AG04450 (cell line): Measurements from ENCODE around the gene ELL3. TPM values are rescaled to one million over a fixed set of nuclear protein-coding genes. Genes with fewer than 3 reads are reported as not detected.
A peak's percentile ranks its signal among the peaks of the same experiment; 100 is the strongest.

Source experiments
- CTCF ChIA-PET: fragments of 300-600, 350-600 bp; formaldehyde crosslinking; extraction: SDS; loops from one replicate; lab custom pipeline; 2022; ENCODE audit warnings: antibody characterized with exemption, inconsistent platforms; lab: Charles Lee
- POLR2A ChIA-PET: fragments of 350-600 bp; formaldehyde crosslinking; extraction: SDS; loops from one replicate; lab custom pipeline; 2021; ENCODE audit warnings: antibody characterized with exemption, inconsistent platforms; lab: Yijun Ruan, JAX
- DNase-seq: peaks from one replicate; pipeline ENCODE4 v3.0.0-alpha.2; 2011; ENCODE audit warnings: low read depth, low spot score
- H3K27ac ChIP-seq: one replicate; pipeline ENCODE4 v1.5.1; 2012; ENCODE audit warnings: low read depth, low read length, control low read depth
- H3K27me3 ChIP-seq: one replicate; pipeline ENCODE4 v1.6.0; 2012; ENCODE audit warnings: low read length; ENCODE audit not compliant: control insufficient read depth, insufficient read depth
- H3K4me3 ChIP-seq: 2 replicates; pipeline ENCODE4 v1.5.1; 2011; ENCODE audit warnings: mild to moderate bottlenecking, low read depth, low read length, control low read depth
- H3K9me3 ChIP-seq: 2 replicates; pipeline ENCODE4 v1.5.1; 2012; ENCODE audit warnings: low read length; ENCODE audit not compliant: control insufficient read depth, insufficient read depth
- CTCF ChIP-seq: IDR thresholded peaks from 2 replicates; pipeline ENCODE4 v1.5.1; 2011; ENCODE audit warnings: low read depth, low read length, control low read depth, inconsistent platforms
- polyA plus RNA-seq: library from polyadenylated mRNA; depleted of rRNA; stranded (reverse); fragments of >200 nt; gene quantifications from 2 replicates; pipeline ENCODE4 v1.2.3, GENCODE V29; 2011

Gene ELL3
- polyA plus RNA-seq, 1 experiment = 2.3 TPM

- Histone ChIP-seq H3K9me3 (no peaks in the 10 kb centered on the region; the same call in 1 of the 2 replicates), H3K4me3 (peak overlapping the region; percentile 100), H3K27ac (peak overlapping the region; percentile 93), H3K27me3 (no peaks in the 10 kb centered on the region)
- peak; percentile 31; the same call in 1 of the 2 replicates for TF ChIP-seq CTCF
- ChIA-PET CTCF (interaction anchor here (0.6 to 1.4 kb wide), 5 partner anchors 15 to 508 kb away, joined by 3 to 5 read pairs (median 3); no protein-coding TSS in a partner anchor), POLR2A (interaction anchor here (0.7 to 2.1 kb wide), 5 partner anchors 10 to 111 kb away, joined by 3 to 11 read pairs (median 3); partner anchors contain the start of gene MFAP1)
- no peak for DNase-seq
These were observed 16.2 kb upstream of the ELL3 start for GRCh38 chr15:43792761-43793476.

GRCh38 chr15:43791993-43792760 lies 15.4 kb upstream of the ELL3 start, which contains the start of gene SERF2:
SERF2 (plus strand) TSS chr15:43792320; CDS start chr15:43792377, 57 bp downstream.
- Histone ChIP-seq H3K4me3 (peak within 1 kb of the TSS; percentile 100), H3K27me3 (no peaks in the 10 kb centered on the region), H3K27ac (peak within 1 kb of the TSS; percentile 93), H3K9me3 (no peaks in the 10 kb centered on the region; the same call in 1 of the 2 replicates)
- CTCF ChIA-PET = interaction anchor here (0.6 to 1.5 kb wide), 5 partner anchors 15 to 507 kb away, joined by 3 to 6 read pairs (median 3); partner anchors contain the start of gene ELL3
- no peak for TF ChIP-seq CTCF
- POLR2A ChIA-PET = interaction anchor here (1.0 to 2.1 kb wide), 5 partner anchors 9 to 112 kb away, joined by 3 to 11 read pairs (median 3); partner anchors contain the start of gene MFAP1
- DNase-seq = peak; percentile 99

GRCh38 chr15:43789409-43789808 lies 12.6 kb upstream of the ELL3 start:
- no peak for TF ChIP-seq CTCF
- Histone ChIP-seq H3K9me3 (no peaks in the 10 kb centered on the region; the same call in 1 of the 2 replicates), H3K27me3 (no peaks in the 10 kb centered on the region), H3K4me3 (no peak overlapping the region), H3K27ac (no peak overlapping the region)
- ChIA-PET POLR2A (interaction anchor here (1.2 kb wide), 1 partner anchor 13 kb away, joined by 3 read pairs; the partner anchor contains the start of gene ELL3), CTCF (interaction anchor here (1.5 kb wide), 1 partner anchor 13 kb away, joined by 6 read pairs; the partner anchor contains the start of gene ELL3)
- no peak for DNase-seq

- no peak for DNase-seq
- TF ChIP-seq CTCF = no peak
- Histone ChIP-seq H3K4me3 (no peak overlapping the region), H3K27ac (no peak overlapping the region), H3K9me3 (no peaks in the 10 kb centered on the region), H3K27me3 (no peaks in the 10 kb centered on the region)
- ChIA-PET POLR2A (no interaction called here), CTCF (interaction anchor here (1.2 kb wide), 1 partner anchor 9 kb away, joined by 14 read pairs; no protein-coding TSS in a partner anchor)
These were observed 2.2 kb upstream of the ELL3 start for GRCh38 chr15:43779016-43779415.
